Caco-2 (cell line): ENCODE measurements around the gene KIAA0930. TPM values are rescaled to one million over a fixed set of nuclear protein-coding genes. Genes with fewer than 3 reads are reported as not detected.
A peak's percentile ranks its signal among the peaks of the same experiment; 100 is the strongest.

Source experiments
- BruUV-seq: library from RNA; stranded (reverse); fragments of 400-500 nt; replicated peaks from 2 replicates; lab custom pipeline; 2021; lab: Mats Ljungman, UMichigan
- CTCF ChIA-PET: fragments of 300-600 bp; sonication (Branson Sonifier 250); formaldehyde crosslinking; loops from one replicate; lab custom pipeline; 2022; ENCODE audit warnings: antibody characterized with exemption; lab: Charles Lee
- POLR2A ChIA-PET: fragments of 300-600 bp; sonication (Branson Sonifier 250); formaldehyde crosslinking; loops from one replicate; lab custom pipeline; 2022; ENCODE audit warnings: antibody characterized with exemption; lab: Charles Lee
- DNase-seq, 2 experiments: peaks; one replicate each; pipeline versions ENCODE4 v3.0.0 to v3.0.0-alpha.2; 2020 to 2022
- H3K27me3 ChIP-seq: replicated peaks from 2 replicates; pipeline ENCODE4 v1.6.0; 2011; ENCODE audit warnings: low read length; ENCODE audit not compliant: control insufficient read depth, insufficient read depth
- H3K36me3 ChIP-seq: 2 replicates; pipeline ENCODE4 v1.5.1; 2011; ENCODE audit warnings: low read length; ENCODE audit not compliant: control insufficient read depth, insufficient read depth
- H3K4me1 ChIP-seq: fragments of 250-450 bp; sonication (Bioruptor Pico); 2 replicates; pipeline ENCODE4 v1.5.1; 2020; ENCODE audit warnings: mild to moderate bottlenecking
- H3K4me3 ChIP-seq: 2 replicates; pipeline ENCODE4 v1.5.1; 2011; ENCODE audit warnings: low read depth, mild to moderate bottlenecking, control low read depth, low read length
- H3K9me3 ChIP-seq: fragments of 250-450 bp; sonication (Bioruptor Pico); 2 replicates; pipeline ENCODE4 v1.5.1; 2020; ENCODE audit warnings: mild to moderate bottlenecking, moderate library complexity
- H3K27ac Mint-ChIP-seq: one replicate; pipeline ENCODE4 v1.8.0; 2022; ENCODE audit warnings: mixed read lengths; ENCODE audit not compliant: unreplicated experiment
- H3K27me3 Mint-ChIP-seq: one replicate; pipeline ENCODE4 v1.8.0; 2022; ENCODE audit warnings: mixed read lengths; ENCODE audit not compliant: insufficient read depth, unreplicated experiment
- H3K36me3 Mint-ChIP-seq: one replicate; pipeline ENCODE4 v1.8.0; 2022; ENCODE audit warnings: mild to moderate bottlenecking, mixed read lengths; ENCODE audit not compliant: insufficient read depth, unreplicated experiment
- H3K4me1 Mint-ChIP-seq: one replicate; pipeline ENCODE4 v1.8.0; 2022; ENCODE audit warnings: low read depth, mixed read lengths; ENCODE audit not compliant: unreplicated experiment
- H3K4me3 Mint-ChIP-seq: one replicate; pipeline ENCODE4 v1.8.0; 2022; ENCODE audit warnings: mild to moderate bottlenecking, moderate library complexity, mixed read lengths; ENCODE audit not compliant: unreplicated experiment
- H3K9me3 Mint-ChIP-seq: one replicate; pipeline ENCODE4 v1.8.0; 2022; ENCODE audit warnings: mixed read lengths; ENCODE audit not compliant: unreplicated experiment
- CTCF ChIP-seq, 2 experiments: fragments of 200-600 bp in 1 of 2; IDR thresholded peaks; 1 replicate in 1 of 2; 2 replicates in 1 of 2; pipeline versions ENCODE4 v1.5.1 to v1.8.0; 2011 to 2022; ENCODE audit warnings: antibody characterized with exemption in 1 of 2, control low read depth in 1 of 2, inconsistent platforms in 1 of 2, low read depth in 1 of 2, low read length in 1 of 2, mild to moderate bottlenecking in 1 of 2, moderate library complexity in 1 of 2; ENCODE audit not compliant: insufficient read depth in 1 of 2, severe bottlenecking in 1 of 2, unreplicated experiment in 1 of 2
- intact Hi-C: fragments of 100-400 bp; cut with micrococcal nuclease; formaldehyde crosslinking; loops from one replicate; pipeline ENCODE4 v1.10.0; 2022; ENCODE audit not compliant: unreplicated experiment
- total RNA-seq: library from RNA; stranded (reverse); gene quantifications from 2 replicates; pipeline ENCODE4 v1.2.3, GENCODE V29; 2022

The KIAA0930 gene
- total RNA-seq, 1 experiment from 2014 or later, result 34.7 TPM

GRCh38 chr22:45263463-45264269 lies 23.0 kb upstream of the KIAA0930 start:
- intact Hi-C loops, result loop anchor here (1.0 kb wide), 3 partner anchors 17 to 161 kb away; no protein-coding TSS in a partner anchor
- peaks cover 12% of the 10 kb centered on the region for H3K4me1 ChIP-seq
- CTCF ChIA-PET, result interaction anchor here (0.7 to 1.7 kb wide), 2 partner anchors 17 to 42 kb away, joined by 3 to 10 read pairs; no protein-coding TSS in a partner anchor

GRCh38 chr22:45262931-45263462 lies 22.3 kb upstream of the KIAA0930 start:
- POLR2A ChIA-PET, result no interaction called here
- Mint-ChIP-seq H3K4me3 (no peak overlapping the region), H3K27ac (no peak overlapping the region), H3K36me3 (no peaks in the 10 kb centered on the region), H3K9me3 (no peaks in the 10 kb centered on the region), H3K27me3 (no peaks in the 10 kb centered on the region), H3K4me1 (peaks cover 9% of the 10 kb centered on the region)
- Histone ChIP-seq H3K36me3 (no peaks in the 10 kb centered on the region), H3K4me1 (peaks cover 12% of the 10 kb centered on the region), H3K9me3 (no peaks in the 10 kb centered on the region), H3K27me3 (no peaks in the 10 kb centered on the region), H3K4me3 (no peak overlapping the region)
- intact Hi-C loops, result loop anchor here (1.0 kb wide), 3 partner anchors 17 to 161 kb away; no protein-coding TSS in a partner anchor
- TF ChIP-seq CTCF (IDR thresholded peaks at IDR 0.05; ENCODE audit: insufficient read depth in 1 of 2, low read depth in 1 of 2, low read length in 1 of 2, severe bottlenecking in 1 of 2, unreplicated experiment in 1 of 2), result no peak
- CTCF ChIA-PET, result interaction anchor here (0.7 to 1.7 kb wide), 2 partner anchors 17 to 43 kb away, joined by 3 to 10 read pairs; no protein-coding TSS in a partner anchor
- DNase-seq, result no peak
- BruUV-seq, result no TSS peak

More at GRCh38 chr22:45263463-45264269, 23.0 kb upstream of the KIAA0930 start:
- Histone ChIP-seq H3K27me3 (no peaks in the 10 kb centered on the region), H3K9me3 (no peaks in the 10 kb centered on the region), H3K36me3 (no peaks in the 10 kb centered on the region), H3K4me3 (no peak overlapping the region)
- TF ChIP-seq CTCF (IDR thresholded peaks at IDR 0.05; ENCODE audit: insufficient read depth in 1 of 2, low read depth in 1 of 2, low read length in 1 of 2, severe bottlenecking in 1 of 2, unreplicated experiment in 1 of 2), result peak; percentile 79 to 96
- Mint-ChIP-seq H3K9me3 (no peaks in the 10 kb centered on the region), H3K27me3 (no peaks in the 10 kb centered on the region), H3K4me1 (peaks cover 9% of the 10 kb centered on the region), H3K4me3 (no peak overlapping the region), H3K27ac (peak overlapping the region; percentile 33), H3K36me3 (no peaks in the 10 kb centered on the region)
- peak; percentile 84 to 85 for DNase-seq
- BruUV-seq, result no TSS peak
- POLR2A ChIA-PET, result no interaction called here

- CTCF ChIA-PET, result interaction anchor here (0.6 to 0.7 kb wide), 2 partner anchors 43 to 118 kb away, joined by 3 to 4 read pairs; no protein-coding TSS in a partner anchor
- H3K4me3 ChIP-seq, result no peak overlapping the region
- no peaks in the 10 kb centered on the region for H3K9me3 ChIP-seq
- Mint-ChIP-seq H3K27ac (no peak overlapping the region), H3K9me3 (no peaks in the 10 kb centered on the region), H3K4me3 (no peak overlapping the region), H3K4me1 (peaks cover 9% of the 10 kb centered on the region), H3K27me3 (no peaks in the 10 kb centered on the region), H3K36me3 (no peaks in the 10 kb centered on the region)
- no TSS peak for BruUV-seq
- TF ChIP-seq CTCF (IDR thresholded peaks at IDR 0.05; ENCODE audit: insufficient read depth in 1 of 2, low read depth in 1 of 2, low read length in 1 of 2, severe bottlenecking in 1 of 2, unreplicated experiment in 1 of 2), result no peak
- no peaks in the 10 kb centered on the region for H3K27me3 ChIP-seq
- DNase-seq, result no peak
- H3K36me3 ChIP-seq, result no peaks in the 10 kb centered on the region
- intact Hi-C loops, result no loop called here
- POLR2A ChIA-PET, result interaction anchor here (0.9 kb wide), 1 partner anchor 111 kb away, joined by 3 read pairs; no protein-coding TSS in a partner anchor
- H3K4me1 ChIP-seq, result peaks cover 12% of the 10 kb centered on the region
Observed at GRCh38 chr22:45262195-45262930, 21.7 kb upstream of the KIAA0930 start.
